NCI-H128 (cell line): ENCODE results near the gene CYB5R3.
"Not testable (repeated sequence)": the region's sequence is repeated elsewhere in the genome, so short reads cannot be mapped to it uniquely, and the experiment has no call there.

Experiments
- DNase-seq: peaks from one replicate; lab custom pipeline; 2025; ENCODE audit not compliant: unreplicated experiment; lab: John Stamatoyannopoulos, UW

The CYB5R3 gene

DNA sequence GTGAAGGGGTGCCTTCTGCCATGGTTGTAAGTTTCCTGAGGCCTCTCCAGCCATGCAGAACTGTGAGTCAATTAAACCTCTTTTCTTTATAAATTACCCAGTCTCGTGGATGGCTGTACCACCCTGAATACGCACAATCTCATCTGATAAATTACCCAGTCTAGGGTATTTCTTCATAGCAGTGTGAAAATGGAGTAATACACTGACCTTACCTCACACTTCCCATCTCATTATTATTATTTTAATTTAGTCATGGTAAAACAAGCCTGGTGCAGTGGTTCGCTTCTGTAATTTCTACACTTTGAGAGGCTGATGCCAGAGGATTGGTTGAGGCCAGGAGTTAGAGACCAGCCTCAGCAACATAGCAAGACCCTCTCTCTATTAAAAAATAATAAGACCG is 30.5 kb upstream of the CYB5R3 start:
- no peak for DNase-seq

DNA sequence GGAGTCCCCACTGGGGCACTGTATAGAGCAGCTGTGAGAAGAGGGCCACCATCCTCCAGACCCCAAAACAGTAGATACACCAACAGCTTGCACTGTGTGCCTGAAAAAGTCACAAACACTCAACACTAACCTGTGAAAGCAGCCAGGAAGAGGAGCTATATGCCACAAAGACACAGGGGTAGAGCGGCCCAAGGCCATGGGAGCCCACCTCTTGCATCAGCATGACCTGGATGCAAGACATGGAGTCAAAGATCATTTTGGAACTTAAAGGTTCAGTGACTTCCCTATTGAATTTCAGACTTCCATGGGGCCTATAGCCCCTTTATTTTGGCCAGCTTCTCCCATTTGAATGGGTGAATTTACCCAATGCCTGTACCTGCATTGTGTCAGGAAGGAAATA is 29.7 kb upstream of the CYB5R3 start:
- no peak for DNase-seq

DNA sequence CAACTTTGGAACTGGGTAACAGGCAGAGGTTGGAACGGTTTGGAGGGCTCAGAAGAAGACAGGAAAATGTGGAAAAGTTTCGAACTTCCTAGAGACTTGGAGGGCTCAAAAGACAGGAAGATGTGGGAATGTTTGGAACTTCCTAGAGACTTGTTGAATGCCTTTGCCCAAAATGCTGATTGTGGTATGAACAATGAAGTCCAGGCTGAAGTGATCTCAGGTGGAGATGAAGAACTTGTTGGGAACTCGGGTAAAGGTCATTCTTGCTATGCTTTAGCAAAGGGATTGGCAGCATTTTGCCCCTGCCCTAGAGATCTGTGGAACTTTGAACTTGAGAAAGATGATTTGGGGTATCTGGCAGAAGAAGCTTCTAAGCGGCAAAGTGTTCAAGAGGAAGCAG is 28.7 kb upstream of the CYB5R3 start:
- DNase-seq, result not testable (repeated sequence)

DNA sequence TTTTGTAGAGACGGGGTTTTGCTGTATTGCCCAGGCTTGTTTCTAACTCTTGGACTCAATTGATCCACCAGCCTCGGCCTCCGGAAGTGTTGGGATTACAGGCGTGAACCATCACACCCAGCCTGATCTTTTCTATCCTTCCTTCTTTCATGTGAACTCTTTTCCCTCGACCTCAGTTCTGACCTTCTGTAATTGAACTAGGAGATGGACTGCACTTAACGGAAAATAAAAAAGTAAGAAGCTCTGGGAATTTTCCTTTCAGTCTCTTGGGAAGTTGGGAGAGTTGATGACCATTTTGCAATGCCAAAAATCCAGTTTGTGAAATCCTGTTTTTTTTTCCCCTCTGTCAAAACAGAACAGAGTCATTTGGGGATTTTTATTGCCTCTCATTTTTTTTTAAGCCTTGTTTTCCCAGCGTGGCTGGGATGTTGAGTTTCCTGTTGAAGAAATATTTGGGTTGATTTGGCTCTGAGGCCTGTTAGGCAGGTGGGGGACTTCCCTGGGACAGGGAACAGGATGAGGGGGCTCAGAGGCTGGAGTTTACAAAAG is 26.9 kb upstream of the CYB5R3 start:
- no peak for DNase-seq

DNA sequence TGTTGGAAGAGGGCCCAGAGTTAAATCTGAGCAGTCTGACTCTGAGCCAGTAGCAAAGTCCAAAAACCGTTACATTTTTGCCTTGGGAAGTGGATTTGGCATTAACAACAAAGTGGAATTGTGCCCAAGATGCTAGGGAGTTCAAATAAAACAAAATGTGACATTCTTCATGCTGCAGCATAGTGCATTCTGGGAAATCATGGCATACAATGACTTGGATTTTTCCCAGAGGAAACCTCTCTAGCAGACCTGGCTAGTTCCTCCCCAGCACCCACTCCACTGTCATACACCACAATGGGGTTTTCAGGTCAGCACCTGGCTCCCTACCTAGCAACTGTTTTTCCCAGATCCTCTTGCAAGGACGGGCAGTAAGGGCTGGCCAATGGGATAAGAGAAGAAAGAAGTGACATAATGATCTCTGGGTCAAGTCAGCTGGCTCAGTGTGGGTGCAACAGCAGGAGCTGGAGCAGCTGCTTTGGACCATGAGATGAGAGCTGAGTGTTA is 24.8 kb upstream of the CYB5R3 start:
- no peak for DNase-seq

DNA sequence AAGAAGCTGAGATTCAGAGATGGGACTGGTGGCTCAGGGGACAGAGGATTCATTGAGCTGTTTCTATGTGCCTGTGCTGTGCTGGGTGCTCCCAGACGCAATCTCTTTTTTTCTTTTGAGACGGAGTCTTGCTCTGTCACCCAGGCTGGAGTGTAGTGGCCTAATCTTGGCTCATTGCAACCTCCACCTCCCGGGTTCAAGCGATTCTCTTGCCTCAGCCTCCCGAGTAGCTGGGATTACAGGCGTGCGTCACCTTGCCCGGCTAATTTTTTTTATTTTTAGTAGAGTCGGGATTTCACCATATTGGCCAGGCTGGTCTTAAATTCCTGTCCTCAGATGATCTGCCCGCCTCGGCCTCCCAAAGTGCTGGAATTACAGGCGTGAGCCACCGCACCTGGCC is 23.9 kb upstream of the CYB5R3 start:
- DNase-seq, result not testable (repeated sequence)

DNA sequence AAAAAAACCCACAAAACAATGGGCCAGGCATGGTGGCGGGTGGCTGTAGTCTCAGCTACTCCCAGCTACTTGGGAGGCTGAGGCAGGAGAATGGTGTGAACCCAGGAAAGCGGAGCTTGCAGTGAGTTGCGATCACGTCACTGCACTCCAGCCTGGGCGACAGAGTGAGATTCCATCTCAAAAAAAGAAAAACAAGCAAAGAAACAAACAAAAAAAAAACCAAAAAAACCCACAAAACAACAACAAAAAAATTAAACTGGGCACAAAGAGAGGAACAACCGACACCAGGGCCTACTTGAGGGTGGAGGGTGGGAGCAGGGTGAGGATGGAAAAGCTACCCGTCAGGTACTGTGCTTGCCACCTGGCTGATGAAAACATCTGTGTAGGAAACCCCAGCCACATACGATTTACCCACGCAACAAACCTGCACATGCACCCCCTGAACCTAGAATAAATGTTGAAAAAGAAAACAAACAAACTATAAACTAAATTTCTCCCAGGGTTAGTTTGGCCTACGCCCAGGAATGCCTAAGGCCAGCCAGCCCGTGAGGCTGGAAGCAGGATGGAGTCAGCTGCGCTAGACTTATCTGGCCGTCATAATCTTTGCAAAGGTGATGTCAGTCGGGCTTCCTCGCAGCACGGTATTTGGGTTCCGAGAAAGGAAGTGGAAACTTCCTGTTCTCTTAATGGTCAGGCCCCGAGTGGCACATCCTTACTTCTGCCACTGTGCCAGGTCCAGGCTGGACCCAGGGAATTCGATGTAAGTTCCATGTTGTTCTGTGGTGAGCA is 21.9 kb upstream of the CYB5R3 start:
- no peak for DNase-seq

DNA sequence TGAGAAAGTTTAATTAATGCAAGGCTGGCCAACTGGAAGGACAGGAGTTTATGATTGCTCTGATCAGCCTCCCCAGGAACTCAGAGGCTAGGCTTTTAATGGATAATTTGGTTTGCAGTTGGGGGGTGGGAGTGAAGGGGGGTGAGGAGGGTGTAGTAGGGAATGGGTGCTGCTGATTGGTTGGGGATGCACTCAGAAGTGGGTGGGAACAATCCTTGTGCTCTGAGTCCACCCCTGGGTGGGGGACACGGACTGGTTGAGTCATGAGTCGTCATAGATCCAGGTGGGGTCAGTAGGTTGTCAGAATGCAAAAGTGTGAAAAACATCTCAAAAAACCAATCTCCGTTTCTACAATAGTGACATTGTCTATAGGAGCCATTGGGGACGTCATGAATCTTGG is 20.9 kb upstream of the CYB5R3 start:
- no peak for DNase-seq

DNA sequence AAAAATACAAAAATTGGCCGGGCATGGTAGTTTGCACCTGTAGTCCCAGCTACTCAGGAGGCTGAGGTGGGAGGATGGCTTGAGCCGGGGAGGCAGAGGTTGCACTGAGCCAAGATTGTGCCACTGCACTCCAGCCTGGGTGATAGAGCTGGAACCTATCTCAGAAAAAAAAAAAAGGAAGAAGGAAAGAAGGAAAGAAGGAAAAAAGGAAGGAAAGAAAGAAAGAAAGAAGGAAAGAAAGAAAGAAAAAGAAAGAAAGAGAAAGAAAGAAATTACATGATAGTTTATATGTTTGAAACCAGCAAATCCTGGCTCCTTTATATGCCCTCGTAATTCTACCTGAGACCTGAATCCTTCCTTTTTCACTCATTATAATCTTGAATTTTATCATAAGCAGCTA is 17.2 kb upstream of the CYB5R3 start:
- not testable (repeated sequence) for DNase-seq

DNA sequence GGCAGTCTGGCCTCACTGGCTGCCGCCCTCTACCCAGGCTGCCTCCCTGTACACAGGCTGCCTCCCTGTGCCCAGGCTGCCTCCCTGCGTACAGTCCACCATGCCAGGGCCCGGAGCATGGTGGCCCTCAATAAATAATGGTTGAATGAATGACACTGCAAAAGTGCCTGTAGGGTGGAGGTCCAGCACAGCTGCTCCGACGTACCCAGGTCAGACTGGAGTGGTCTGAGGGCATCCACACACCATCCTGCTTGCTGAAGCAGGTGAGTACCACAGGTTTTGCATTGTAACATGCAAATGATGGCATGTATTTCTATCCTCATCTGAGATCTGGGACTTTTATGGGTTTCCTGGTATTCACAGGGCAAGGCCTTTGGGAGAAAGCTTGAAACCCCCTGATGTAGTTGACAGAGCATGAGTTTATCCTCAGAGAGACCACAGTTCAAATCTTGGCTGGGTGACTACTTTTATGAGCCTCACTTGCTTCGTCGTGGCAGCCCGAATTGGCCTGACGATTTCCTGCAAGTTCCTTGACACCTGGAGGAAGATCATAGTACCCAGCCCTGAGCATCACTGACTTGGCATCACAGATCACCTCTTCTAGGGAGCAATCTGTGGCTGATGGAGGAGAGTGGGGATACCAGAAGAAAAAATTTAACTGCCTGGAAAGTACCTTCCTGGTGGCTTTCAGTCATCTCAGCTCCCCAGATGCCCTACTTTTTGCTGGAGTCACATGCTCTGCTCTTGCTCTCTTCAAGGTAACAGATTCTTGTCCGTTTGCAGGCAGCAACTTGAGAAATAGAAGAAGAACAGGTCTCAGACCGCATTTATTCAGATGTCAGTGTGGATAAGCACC is 16.0 kb upstream of the CYB5R3 start:
- DNase-seq, result no peak

DNA sequence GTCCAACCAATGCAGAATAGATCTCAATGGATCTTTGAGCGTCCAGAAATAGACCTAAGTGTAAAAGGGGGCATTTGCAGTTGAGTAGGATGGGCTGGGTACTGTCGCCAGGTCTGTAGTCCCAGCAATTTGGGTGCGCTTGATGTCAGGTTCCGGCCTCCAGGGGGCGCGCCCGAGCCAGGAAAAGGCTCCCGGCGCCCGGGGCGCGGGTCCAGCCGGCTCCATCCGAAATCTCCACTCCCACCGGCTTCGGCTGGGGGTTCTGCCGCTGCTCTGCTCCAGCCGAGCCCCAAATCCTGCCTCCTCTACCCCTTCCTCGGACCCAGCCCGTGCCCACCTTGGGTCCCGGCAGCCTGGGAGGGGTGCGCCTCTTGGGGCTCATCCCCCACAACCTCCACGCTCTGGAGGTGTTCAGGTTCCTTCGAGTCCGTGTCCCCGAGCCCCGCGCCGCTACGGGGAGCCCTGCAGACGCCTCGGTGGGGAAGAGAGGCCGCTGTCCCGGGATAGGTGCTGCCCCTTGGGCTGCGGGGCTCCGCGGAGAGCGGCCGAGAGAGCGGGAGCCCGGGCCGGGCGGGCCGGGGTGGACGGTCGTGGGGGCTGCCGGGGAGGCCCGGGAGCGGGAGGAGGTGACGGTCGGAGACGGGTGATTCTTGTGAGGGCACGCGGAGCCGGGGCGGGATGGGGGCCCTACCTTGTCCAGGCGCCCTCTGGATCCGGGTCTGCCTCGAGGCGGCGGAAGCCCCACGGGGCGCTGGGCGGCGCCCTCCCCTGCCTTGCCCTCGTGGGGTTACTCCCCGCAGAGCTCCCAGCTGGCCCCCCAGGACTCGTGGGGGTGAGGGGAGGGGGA is 13.0 kb upstream of the CYB5R3 start:
- peak; percentile 34 for DNase-seq

DNA sequence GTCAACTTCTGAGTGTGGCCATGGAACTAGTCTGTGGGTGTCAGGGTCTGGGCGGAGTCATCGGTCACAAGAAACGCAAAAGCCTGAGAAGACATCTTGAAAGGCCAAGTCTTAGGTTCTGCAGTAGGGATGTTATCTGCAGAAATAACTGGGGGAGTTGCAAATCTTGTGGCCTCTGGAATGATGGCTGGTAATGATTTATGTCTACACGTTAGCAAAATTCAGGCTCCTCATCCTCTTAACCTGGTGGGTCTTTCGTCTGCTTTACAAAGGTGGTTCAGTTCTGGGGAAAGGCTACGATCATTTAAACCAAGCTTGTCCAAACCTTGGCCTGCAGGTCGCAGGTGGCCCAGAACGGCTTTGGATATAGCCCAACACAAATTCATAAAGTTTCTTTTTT is 7.4 kb upstream of the CYB5R3 start:
- no peak for DNase-seq

DNA sequence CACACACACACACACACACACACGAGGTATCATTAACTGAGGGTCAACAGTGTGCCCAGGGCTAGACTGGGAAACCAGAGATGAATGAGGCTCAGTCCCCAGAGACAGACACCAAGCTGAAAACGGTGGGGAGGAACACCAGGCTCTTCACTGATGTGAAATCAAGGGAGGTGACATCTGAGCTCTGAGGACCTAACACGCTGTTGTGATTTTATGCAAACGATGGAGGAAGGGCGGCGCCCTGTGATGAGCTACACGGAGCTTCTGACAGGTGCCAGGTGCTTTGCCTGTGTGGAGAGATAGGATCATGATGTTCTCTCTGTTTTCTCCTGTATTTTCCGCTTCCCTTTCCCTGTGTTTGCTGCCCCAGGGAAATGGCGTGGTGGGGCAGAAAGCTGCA is 6.5 kb upstream of the CYB5R3 start:
- peak; percentile 59 for DNase-seq

DNA sequence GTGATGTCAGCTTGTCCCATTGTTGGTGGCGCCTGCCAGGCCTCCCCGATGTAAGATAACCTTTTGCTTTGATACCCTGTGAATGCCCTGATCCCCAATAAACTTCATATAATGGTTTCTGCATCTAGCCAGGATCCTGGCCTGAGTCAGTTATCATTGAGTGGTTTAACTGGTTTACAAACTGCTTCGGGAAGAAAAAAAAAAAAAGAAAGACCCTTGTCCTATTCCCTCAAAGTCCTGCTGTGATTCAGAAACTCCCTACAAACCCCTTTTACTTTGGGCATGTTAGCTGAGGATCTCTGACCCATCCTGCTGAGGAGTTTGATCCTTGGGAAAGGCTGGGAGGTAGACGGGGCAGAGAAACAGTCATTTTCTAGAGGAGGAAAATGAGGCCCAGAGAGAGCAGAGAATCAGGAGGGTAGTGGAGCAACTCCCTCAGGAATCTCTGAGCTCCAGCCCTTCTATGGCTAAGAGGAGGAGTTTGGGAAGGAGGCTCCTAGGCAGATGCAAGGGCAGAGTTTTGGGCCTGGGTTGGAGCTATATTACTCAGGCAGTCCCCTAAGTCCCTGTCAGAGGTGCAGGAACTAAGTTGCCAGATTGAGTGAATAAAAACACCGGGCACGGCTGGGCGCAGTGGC is 5.4 kb upstream of the CYB5R3 start:
- DNase-seq, result no peak

DNA sequence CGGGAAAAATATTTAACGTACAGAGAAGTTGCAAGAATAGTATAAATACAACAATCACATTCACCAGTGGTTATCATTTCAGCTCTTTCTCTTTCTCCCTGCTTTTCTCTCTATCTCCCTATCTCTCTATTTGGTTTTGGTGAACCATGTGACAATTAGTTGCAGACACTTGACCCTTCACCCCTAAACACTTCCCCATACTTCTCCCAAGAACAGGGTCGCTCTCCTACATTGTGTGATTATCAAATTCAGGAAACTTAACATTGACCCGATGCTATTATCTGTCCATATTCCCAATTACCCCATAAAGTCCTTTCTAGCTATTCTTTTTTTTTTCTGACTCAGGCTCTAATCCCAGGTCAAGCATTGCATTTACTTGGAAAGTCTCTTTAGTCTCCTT is 4.8 kb upstream of the CYB5R3 start:
- DNase-seq, result no peak

DNA sequence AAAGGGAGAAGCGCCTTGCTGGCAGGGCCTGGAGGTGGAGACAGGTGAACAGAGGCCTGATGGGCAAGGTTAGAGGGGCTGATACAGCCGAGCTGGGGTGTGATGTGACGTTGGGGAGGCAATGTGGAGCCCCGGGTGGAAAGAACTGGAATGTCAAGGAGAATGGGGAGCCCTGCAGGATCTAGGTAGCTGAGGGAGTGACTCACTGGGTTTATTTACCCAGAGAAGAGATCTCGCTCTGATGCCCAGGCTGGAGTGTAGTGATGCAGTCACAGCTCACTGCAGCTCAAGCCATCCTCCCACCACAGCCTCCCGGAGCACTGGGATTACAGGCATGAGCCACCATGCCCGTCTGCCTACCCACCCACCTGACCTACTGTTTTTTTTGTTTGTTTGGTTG is 1.9 kb upstream of the CYB5R3 start:
- DNase-seq, result no peak

DNA sequence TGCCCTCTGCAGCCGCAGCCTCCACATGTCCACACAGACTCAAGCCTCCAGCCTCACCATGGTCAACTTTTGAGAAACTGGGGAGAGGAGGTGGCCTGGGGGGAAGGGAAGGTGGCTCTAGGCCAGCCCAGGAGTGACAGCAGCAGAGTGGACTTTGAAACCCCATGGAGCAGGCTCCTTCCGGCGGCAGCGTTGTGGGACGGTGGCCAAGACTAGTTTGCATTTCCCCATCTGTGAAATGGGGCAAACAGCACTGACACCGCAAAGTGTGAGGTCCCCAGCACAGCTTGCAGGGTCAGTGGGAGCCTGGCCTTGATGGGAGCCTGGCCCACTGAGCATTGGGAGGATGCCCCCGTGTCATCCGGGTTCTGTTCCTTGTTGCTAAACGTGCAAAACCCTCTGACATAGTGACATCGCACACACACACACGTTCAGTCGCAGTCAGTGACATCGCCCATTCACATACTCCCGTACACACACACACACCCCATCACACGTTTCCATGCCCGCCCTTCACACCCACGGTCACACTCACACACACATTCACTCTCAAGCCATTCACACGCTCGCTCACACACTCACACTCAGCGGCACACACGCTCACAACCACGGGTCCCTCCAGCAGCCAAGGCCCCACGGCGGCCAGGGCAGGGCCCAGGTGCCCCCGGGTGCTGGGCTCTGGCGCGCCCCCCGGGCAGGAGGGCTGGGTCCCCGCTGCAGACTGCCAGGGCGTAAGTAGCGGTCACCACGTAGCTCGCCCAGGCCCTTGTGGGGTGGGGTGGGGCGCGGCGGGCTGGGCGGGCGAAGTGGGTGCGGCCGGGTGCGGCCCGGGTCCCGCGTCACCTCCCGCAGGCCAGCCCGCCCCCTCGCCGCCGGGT is 585 bp downstream of the CYB5R3 start:
- DNase-seq, result no peak

DNA sequence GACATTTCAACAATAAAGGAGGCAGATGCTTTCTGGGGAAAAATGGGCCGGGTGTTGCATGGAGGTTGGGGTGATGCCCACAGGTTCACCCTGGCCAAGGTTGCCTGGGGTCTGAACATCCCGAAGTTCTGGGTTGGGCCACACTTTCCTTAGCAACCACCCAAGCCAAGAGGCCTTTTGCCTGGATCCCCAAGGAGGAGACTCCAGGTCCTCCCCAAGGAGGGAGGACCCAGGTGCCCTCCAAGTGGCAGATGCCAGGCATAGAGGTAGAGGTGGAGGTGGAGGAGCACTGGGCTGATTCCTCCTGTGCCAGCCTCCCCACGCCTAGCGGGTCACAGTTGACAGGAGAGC is 1.2 kb downstream of the CYB5R3 start:
- DNase-seq, result no peak
